ENCODE measurements around the gene POLR2H.

The POLR2H gene

DNA sequence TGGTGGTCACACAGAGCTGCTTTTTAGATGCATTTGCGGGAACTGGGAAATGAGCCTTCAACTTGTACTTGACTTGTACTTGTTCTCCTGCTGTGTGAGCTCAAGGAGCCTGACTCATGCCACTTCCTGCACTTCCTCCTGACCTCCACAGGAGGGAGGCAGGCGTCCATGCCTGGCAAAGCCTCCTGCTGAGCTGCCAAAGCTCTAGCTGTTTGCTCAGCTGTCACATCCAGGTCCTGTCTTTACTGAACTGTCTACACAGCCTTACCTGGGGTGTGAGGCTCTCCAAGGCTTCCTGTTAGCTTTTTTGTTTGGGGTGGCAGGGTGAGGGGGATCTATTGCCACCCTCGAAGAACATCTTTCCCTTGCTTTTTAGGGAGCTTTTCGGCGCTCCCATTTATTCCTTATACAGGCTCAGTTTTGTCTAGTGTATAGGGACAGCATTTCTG is 10.1 kb downstream of the POLR2H start:
- peak; percentile 81 for DNase-seq (ENCODE audit: low spot score)

- no peak for DNase-seq (ENCODE audit: low spot score)
These were observed 10.8 kb downstream of the POLR2H start for GRCh38 chr3:184372296-184372821.

DNA sequence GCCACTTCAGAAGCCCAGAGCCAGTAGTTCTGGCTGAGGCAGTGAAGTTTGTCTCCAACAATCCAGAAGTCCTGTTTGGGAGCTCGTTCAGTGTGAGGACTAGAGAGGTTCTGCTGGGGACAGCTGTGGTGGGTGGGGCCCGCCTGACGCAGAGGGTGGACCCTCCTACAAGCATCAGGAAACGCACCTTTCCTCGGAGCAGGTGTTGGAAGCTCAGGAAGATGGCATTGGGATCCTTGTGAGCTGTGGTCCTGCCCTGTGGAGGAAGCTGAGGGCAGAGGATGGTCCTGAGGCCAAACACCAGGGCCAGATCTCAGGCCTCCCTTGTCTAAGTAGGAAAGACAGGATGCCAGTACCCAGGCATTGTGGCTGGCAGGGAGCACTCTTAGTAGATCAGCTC is 11.4 kb downstream of the POLR2H start:
- no peak for DNase-seq (ENCODE audit: low spot score)

DNA sequence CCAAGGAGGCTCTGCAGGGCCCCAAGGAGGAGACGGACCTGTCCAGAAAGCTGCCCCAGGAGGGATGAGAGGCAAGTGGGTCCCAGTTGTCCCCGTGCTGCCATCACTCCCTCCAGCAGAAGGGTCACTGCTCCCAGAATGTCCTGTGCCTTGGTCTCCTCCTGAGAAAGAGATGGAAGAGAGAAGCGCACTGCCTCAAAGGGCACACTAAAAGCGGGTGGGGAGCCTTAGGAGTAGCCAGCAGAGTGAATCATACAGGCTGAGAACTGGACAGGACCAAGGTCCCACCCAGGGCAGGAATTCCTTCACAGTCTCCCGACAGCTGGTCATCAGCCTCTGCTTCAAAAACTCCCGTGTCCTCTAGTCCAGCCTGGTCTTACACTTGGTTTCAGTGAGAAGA is 11.9 kb downstream of the POLR2H start:
- DNase-seq (ENCODE audit: low spot score): no peak

DNA sequence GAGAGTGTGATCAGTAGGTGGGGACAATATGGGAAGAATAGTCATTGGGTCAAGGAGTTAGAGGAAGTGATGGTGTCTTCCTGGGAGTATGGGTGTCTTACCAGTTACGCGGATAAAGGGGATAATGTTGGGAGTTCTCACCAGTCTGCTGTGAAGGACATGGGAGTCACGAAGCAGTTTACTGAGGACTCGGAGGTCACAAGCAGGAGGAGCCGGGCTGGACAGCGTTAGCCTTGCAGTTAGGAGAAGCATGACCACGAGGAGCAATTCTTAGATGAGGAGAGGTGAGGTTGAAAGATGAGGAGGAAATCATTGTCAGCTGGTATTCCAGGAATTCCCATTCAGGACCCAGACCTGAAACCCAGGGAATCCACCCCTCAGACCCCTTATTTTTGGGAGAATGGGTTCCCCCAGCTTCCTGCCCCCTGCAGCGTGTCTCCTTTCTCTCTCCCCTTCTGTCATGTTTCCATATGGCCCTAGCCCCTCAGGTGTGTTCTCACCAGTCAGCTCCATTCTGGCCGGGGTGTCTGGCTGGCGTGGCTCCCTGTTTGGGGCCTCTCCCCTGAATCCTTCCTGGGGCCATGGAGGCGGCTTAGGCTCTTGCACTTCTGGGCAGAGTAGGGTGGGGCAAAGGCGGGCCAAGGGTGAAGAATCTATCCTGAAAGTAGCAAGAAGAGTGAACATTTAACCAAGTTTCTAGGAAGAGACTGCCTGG is 14.4 kb downstream of the POLR2H start:
- no peak for DNase-seq (ENCODE audit: low spot score)

DNA sequence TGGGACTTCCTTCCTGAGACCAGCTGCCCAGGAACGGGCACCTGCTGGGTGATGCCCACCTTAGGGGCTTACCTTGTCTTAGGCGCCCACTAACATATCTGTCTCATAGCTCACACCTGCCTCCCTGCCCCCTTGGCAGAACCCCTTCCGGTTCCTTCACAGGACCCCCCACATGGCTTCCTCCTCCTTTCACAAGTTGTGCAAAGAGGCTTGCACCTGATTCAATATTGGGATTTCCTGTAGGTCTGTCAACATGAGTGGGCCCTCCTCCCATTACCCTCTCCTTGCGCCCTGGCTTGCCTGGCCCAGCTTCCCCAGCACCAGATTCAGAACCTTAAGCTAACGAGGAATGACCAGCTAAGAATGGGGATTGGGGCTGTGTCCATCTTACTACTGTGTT is 15.9 kb downstream of the POLR2H start:
- DNase-seq (ENCODE audit: low spot score): no peak

- DNase-seq (ENCODE audit: low spot score): no peak
These were observed 16.5 kb downstream of the POLR2H start, which contains the start of gene THPO for GRCh38 chr3:184377882-184378445. THPO (minus strand) TSS chr3:184378207; CDS start chr3:184376259, 1,948 bp downstream.

- DNase-seq (ENCODE audit: low spot score): no peak
These were observed 17.3 kb downstream of the POLR2H start for GRCh38 chr3:184378651-184379357.

DNA sequence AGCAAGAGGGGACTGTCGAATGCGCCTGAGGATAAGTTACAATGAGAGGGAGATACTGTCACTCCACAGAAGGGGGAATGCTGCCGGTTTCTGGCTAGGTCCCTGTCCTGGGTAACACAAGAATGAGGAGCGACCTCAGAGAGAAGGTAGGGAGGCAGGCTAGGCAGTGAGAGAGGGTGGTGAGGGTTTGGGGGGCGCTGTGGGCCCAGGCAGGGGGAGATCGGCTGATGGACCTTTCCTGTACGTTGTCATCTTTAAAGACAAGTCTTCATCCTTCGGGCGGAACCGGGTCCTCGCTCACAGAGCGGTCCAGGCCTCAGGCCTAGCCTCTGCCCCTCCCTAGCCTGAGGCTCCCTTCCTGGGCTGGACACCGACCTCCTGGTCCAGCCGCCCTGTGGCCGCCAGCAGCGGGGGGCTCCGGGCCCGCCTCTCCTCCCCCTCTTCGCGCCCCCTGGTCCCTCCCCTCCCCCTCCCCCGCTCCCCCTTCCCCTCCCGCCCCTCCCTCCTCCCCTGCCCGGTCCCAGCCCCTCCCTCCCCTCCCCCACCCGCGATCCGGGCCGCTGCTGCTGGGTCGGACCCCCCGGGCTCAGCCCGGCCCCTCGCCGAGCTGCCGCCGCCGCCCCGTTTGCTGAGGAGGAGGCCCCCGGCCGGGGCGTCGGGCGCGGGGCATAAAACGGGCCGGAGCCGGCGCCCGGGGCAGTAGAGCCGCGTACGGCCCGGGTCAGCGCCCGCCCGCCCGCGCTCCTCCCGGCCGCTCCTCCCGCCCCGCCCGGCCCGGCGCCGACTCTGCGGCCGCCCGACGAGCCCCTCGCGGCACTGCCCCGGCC is 18.1 kb downstream of the POLR2H start, which contains the start of gene CHRD:
TSS of gene CHRD (plus strand) at position 697 of the 827 bp plus-strand sequence. CDS start 265 bp downstream, outside the sequence.
- no peak for DNase-seq (ENCODE audit: low spot score)

DNA sequence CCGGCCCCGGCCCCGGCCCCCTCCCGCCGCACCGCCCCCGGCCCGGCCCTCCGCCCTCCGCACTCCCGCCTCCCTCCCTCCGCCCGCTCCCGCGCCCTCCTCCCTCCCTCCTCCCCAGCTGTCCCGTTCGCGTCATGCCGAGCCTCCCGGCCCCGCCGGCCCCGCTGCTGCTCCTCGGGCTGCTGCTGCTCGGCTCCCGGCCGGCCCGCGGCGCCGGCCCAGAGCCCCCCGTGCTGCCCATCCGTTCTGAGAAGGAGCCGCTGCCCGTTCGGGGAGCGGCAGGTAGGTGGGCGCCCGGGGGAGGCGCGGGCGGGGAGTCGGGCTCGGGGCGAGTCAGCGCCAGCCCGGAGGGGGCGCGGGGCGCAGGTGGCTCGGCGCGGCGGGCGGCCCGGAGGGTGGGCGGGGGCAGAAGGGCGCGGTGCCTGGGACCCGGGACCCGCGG is 18.7 kb downstream of the POLR2H start:
- no peak for DNase-seq (ENCODE audit: low spot score)

DNA sequence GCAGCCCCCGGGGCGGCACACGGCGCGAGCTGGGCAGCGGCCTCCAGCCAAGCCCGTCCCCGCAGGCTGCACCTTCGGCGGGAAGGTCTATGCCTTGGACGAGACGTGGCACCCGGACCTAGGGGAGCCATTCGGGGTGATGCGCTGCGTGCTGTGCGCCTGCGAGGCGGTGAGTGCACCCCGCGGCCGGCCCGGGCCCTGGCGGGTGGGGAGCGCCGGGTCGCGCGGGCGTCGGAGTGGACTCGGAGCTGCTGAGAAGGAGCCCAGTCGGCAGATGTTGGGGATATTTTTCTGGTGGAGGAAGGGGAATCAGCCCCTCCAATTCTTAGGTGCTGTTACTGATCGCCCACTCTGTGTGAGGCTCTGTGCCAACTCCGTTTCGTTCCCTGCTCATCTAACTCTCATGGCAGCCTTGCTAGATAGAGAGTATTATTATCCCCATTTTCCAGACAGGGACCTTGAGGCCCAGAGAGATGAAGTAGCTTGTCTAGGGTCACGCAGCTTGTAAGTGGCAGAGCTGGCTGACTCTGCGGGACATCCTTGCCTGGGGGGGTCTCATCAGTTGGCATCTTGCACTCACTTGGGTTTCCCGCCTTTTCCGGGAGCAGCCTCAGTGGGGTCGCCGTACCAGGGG is 19.2 kb downstream of the POLR2H start:
- no peak for DNase-seq (ENCODE audit: low spot score)

DNA sequence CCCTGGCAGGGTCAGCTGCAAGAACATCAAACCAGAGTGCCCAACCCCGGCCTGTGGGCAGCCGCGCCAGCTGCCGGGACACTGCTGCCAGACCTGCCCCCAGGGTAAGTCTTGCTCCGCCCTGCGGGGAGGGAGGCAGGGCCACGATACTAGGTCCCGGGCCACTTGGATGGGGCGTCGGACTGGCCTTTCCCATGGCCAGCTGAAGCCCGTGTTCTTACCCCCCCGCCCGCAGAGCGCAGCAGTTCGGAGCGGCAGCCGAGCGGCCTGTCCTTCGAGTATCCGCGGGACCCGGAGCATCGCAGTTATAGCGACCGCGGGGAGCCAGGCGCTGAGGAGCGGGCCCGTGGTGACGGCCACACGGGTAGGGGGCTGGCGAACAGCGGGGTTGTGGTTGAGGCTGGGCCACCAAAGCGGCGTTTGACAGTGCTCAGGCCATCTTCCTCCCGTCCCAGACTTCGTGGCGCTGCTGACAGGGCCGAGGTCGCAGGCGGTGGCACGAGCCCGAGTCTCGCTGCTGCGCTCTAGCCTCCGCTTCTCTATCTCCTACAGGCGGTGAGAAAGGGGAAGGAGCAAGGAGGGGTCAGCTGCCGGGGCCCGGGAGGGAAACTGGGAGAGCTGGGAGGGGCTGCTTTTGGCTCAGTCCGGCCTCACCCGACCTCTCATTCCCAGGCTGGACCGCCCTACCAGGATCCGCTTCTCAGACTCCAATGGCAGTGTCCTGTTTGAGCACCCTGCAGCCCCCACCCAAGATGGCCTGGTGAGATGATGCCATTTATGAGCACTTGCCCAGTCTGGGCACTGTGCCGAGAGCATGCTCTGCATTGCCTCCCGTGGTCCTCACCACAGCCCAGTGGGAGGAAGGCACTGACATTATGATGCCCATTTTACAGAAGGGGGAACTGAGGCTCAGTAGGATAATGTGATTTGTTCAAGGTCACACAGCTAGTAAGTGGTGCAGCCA is 20.0 kb downstream of the POLR2H start:
- DNase-seq (ENCODE audit: low spot score): no peak

DNA sequence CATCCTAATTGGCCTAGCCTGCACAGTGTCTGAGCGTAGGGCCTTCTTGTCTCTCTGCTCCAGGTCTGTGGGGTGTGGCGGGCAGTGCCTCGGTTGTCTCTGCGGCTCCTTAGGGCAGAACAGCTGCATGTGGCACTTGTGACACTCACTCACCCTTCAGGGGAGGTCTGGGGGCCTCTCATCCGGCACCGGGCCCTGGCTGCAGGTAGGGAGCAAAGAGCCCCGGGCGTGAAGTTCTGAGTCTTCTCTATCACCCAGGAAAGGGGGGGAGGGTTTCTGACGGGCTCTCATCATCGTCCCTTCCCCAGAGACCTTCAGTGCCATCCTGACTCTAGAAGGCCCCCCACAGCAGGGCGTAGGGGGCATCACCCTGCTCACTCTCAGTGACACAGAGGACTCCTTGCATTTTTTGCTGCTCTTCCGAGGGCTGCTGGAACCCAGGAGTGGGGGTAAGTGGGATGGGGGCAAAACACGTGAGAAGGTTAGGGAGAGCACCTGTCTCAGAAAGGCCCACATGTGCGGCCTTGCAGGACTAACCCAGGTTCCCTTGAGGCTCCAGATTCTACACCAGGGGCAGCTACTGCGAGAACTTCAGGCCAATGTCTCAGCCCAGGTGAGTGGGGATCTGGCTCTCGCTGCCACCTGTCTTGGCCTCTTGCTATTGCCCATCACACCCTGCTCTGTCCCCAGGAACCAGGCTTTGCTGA is 21.0 kb downstream of the POLR2H start:
- DNase-seq (ENCODE audit: low spot score): no peak

DNA sequence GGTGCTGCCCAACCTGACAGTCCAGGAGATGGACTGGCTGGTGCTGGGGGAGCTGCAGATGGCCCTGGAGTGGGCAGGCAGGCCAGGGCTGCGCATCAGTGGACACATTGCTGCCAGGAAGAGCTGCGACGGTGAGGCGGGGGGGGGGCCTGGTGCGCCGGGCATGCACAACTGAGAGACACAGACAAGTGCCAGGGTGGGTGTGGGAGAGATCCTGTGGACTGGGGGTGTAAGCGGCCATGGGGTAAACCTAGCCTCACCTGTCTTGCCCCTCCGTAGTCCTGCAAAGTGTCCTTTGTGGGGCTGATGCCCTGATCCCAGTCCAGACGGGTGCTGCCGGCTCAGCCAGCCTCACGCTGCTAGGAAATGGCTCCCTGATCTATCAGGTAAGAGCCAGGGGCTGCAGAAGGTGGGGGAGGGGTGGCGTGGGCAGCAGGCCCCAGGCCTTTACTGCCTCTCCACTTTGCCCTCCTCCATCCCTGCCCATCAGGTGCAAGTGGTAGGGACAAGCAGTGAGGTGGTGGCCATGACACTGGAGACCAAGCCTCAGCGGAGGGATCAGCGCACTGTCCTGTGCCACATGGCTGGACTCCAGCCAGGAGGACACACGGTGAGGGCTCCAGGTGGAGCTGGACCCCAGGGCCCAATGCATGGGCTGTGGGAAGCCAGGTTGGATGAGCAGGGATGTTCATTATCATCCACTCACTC is 21.7 kb downstream of the POLR2H start:
- no peak for DNase-seq (ENCODE audit: low spot score)

GRCh38 chr3:184384342-184384741 is 22.8 kb downstream of the POLR2H start:
- DNase-seq (ENCODE audit: low spot score): no peak

DNA sequence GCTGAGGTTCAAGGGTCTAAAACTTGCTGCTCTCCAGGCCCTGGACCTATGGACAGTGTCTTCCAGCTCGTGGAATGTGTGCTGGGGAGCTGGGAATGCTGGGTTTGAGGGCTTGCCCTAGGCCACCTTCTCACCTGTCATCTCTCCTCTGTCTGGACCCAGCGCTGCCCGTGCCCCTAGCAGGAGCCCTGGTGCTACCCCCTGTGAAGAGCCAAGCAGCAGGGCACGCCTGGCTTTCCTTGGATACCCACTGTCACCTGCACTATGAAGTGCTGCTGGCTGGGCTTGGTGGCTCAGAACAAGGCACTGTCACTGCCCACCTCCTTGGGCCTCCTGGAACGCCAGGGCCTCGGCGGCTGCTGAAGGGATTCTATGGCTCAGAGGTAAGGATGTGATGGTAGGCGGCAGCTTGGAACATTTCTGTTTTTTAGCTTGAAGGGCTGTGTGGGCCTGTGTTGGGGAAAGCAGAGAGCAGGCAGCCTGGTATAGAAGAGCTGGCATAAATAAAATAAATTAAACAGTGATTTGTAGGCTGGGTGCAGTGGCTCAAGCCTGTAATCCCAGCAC is 23.4 kb downstream of the POLR2H start:
- no peak for DNase-seq (ENCODE audit: low spot score)

DNA sequence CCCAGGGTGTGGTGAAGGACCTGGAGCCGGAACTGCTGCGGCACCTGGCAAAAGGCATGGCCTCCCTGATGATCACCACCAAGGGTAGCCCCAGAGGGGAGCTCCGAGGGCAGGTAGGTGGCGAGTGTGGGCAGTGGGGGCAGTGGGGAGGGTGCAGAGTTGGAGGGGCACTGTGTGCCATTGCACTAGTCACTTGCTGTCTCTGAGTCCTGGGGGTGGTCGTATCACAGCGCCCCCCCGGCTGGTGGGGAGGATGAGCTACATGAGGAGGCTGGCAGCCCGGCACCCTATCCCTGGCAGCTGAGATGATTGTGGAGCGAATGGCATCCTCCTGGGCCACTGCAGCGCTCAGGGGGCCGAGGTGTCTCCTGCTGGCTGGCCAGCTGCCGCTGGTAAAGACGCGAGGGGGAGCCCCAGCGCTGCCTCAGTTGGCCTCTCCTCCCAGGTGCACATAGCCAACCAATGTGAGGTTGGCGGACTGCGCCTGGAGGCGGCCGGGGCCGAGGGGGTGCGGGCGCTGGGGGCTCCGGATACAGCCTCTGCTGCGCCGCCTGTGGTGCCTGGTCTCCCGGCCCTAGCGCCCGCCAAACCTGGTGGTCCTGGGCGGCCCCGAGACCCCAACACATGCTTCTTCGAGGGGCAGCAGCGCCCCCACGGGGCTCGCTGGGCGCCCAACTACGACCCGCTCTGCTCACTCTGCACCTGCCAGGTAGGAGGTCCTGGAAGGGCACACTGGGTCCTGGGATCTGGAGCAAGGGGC is 24.7 kb downstream of the POLR2H start:
- no peak for DNase-seq (ENCODE audit: low spot score)

Measured in hematopoietic multipotent progenitor cell treated with erythropoietin and hydrocortisone succinate and interleukin-3 and kit ligand, for 15 days (in vitro differentiated cells).